Measurements from ENCODE around the gene NLK. TPM values are rescaled to one million over a fixed set of nuclear protein-coding genes. Genes with fewer than 3 reads are reported as not detected.

Gene NLK
- total and polyA plus RNA-seq, 10 of the 15 experiments (the other 5 are each of a cell fraction or from before 2014, with no cell fraction given) = 5.0 to 22.9 (median 15.0) TPM

DNA sequence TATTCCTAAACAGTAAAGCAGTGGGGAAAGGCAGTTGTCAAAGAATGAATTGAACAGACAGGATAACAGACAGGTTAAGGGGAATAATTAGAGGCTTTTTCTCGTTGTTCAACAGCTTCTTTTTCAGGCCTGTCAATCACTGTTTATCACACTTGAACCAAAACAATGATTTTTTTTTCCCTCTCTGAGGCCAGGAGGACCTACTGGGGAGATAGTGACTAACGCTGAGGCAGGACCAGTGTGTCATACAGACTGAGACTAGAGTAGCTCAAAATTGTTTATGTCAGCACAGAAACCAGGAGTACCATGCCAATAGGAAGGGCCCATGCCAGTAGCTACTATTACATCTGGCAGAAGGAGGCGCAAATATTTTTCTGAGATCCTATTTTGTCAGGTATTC is 41.3 kb upstream of the NLK start (continued):
- TF ChIP-seq, protein P1, sequence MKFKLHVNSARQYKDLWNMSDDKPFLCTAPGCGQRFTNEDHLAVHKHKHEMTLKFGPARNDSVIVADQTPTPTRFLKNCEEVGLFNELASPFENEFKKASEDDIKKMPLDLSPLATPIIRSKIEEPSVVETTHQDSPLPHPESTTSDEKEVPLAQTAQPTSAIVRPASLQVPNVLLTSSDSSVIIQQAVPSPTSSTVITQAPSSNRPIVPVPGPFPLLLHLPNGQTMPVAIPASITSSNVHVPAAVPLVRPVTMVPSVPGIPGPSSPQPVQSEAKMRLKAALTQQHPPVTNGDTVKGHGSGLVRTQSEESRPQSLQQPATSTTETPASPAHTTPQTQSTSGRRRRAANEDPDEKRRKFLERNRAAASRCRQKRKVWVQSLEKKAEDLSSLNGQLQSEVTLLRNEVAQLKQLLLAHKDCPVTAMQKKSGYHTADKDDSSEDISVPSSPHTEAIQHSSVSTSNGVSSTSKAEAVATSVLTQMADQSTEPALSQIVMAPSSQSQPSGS (IDR thresholded peaks at IDR 0.05; ENCODE audit: low read length) = no peak
- TF ChIP-seq FOXK2 (IDR thresholded peaks at IDR 0.05) (no peak), SIX5 (IDR thresholded peaks at IDR 0.05; ENCODE audit: low read depth, low read length, severe bottlenecking) (no peak), PRDM15 (CRISPR knock-in tag; IDR thresholded peaks at IDR 0.05) (no peak)
- TF ChIP-seq, protein P2, sequence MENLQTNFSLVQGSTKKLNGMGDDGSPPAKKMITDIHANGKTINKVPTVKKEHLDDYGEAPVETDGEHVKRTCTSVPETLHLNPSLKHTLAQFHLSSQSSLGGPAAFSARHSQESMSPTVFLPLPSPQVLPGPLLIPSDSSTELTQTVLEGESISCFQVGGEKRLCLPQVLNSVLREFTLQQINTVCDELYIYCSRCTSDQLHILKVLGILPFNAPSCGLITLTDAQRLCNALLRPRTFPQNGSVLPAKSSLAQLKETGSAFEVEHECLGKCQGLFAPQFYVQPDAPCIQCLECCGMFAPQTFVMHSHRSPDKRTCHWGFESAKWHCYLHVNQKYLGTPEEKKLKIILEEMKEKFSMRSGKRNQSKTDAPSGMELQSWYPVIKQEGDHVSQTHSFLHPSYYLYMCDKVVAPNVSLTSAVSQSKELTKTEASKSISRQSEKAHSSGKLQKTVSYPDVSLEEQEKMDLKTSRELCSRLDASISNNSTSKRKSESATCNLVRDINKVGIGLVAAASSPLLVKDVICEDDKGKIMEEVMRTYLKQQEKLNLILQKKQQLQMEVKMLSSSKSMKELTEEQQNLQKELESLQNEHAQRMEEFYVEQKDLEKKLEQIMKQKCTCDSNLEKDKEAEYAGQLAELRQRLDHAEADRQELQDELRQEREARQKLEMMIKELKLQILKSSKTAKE (IDR thresholded peaks at IDR 0.05; ENCODE audit: low read depth, poor library complexity, severe bottlenecking) = no peak

Data from GM12878 (cell line).